ENCODE data around the gene SH3BGRL3. TPM values are rescaled to one million over a fixed set of nuclear protein-coding genes. Genes with fewer than 3 reads are reported as not detected.

SH3BGRL3 gene
- total RNA-seq, 1 donor from 2014 or later, result 169 TPM

DNA sequence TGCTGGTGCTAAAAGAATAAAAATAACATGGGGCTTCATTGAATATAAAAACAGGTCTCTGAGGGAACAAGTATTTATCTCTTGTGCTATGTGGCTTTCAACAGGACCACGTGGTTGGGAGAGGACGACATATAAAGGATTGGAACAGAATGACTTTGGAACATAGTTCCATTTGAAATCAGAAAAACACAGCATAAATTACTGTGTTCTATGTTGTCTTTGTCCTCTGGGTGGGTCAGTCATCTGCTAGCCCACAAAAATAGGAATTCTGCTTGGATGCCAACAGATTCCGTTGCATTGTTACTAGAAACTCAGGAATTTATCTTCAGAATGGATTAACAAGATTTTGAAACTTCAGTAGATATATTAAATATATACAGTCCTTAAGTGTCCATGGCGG is 40.0 kb upstream of the SH3BGRL3 start:
- no peak for ATAC-seq
- no peak overlapping the region for H3K4me3 ChIP-seq
- H3K36me3 ChIP-seq, result peaks cover 5% of the 10 kb centered on the region
- no peak for DNase-seq
- H3K27me3 ChIP-seq, result no peaks in the 10 kb centered on the region
- H3K27ac ChIP-seq, result no peak overlapping the region
- no peaks in the 10 kb centered on the region for H3K9me3 ChIP-seq
- intact Hi-C loops (cut with DNase I), result no loop called here
- H3K4me1 ChIP-seq, result peaks cover 4% of the 10 kb centered on the region
- no peak for TF ChIP-seq CTCF (IDR thresholded peaks at IDR 0.05)

- ATAC-seq (no peak), DNase-seq (no peak)
- peaks cover 19% of the 10 kb centered on the region for H3K36me3 ChIP-seq
- no peak for TF ChIP-seq CTCF (IDR thresholded peaks at IDR 0.05)
- no peaks in the 10 kb centered on the region for H3K27me3 ChIP-seq
- no peaks in the 10 kb centered on the region for H3K9me3 ChIP-seq
- intact Hi-C loops (cut with DNase I), result no loop called here
- no peak overlapping the region for H3K27ac ChIP-seq
- H3K4me3 ChIP-seq, result no peak overlapping the region
- no peaks in the 10 kb centered on the region for H3K4me1 ChIP-seq
Measured at GRCh38 chr1:26252718-26253117, 27.2 kb upstream of the SH3BGRL3 start.

DNA sequence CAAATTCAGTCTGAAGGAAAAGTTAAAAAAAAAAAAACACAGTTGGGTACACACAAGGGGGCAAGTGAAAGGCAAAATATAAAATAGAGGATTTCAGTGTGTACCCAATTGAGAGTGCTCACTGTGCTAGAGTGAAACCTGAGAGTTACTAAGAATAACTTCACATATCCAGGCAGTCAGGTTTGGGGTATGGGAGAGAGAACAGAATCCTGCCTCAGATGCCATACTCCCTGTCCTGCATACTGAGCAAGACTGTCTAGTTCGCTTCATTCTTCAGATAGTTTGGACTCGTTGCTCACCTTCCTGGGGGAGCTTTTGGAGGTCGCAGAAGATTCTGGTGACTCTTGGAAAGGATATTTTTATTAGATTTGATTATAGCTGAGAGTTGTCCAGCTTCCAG is 25.5 kb upstream of the SH3BGRL3 start:
- Histone ChIP-seq H3K27me3 (no peaks in the 10 kb centered on the region), H3K36me3 (peaks cover 34% of the 10 kb centered on the region), H3K9me3 (no peaks in the 10 kb centered on the region), H3K4me1 (no peaks in the 10 kb centered on the region), H3K4me3 (no peak overlapping the region), H3K27ac (no peak overlapping the region)
- ATAC-seq, result peak; percentile 38
- DNase-seq, result no peak
- intact Hi-C loops (cut with DNase I), result no loop called here
- TF ChIP-seq CTCF (IDR thresholded peaks at IDR 0.05), result no peak

DNA sequence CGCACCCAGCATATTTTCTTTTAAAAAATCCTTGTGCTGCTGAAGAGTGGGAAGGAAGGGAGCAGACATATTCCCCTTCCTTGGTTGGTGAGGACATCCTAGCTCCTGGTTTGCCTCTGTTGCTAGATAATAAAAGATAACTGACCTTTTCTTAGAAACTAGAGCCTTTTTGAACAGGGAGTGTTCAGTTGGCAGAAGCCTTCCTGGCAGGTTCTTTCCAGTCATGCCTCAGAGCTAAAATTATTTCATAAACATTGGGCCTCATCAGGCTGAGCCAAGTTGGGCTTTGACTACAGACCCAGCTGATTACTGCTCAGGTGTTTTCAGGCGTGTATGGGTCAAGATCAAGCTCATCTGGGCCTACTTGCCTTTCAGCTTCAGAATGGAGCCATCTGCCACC is 22.7 kb upstream of the SH3BGRL3 start:
- Histone ChIP-seq H3K9me3 (no peaks in the 10 kb centered on the region), H3K27ac (no peak overlapping the region), H3K36me3 (peaks cover 37% of the 10 kb centered on the region), H3K27me3 (no peaks in the 10 kb centered on the region), H3K4me1 (no peaks in the 10 kb centered on the region), H3K4me3 (no peak overlapping the region)
- no peak for TF ChIP-seq CTCF (IDR thresholded peaks at IDR 0.05)
- ATAC-seq (no peak), DNase-seq (no peak)
- intact Hi-C loops (cut with DNase I), result no loop called here

DNA sequence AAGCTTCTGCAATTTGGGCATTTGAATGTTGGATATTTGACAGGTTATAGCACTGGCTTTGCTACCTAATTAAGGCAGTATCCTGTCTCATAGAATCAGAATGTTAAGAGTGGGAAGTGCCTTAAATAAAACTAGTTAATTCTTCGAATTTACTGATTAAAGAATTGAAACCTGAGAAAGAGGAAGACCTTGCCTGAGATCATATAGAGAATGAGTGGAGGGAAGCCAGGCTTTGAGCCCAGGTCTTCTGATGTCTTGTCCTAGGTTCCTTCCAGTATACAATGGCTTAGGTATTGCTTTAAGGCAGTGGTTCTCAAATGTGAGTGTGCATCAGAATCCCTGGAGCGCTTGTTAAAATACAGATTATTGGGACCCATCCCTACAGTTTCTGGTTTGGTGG is 20.9 kb upstream of the SH3BGRL3 start:
- H3K4me3 ChIP-seq, result no peak overlapping the region
- no peak for TF ChIP-seq CTCF (IDR thresholded peaks at IDR 0.05)
- H3K9me3 ChIP-seq, result no peaks in the 10 kb centered on the region
- H3K36me3 ChIP-seq, result peaks cover 50% of the 10 kb centered on the region
- intact Hi-C loops (cut with DNase I), result no loop called here
- no peaks in the 10 kb centered on the region for H3K27me3 ChIP-seq
- no peaks in the 10 kb centered on the region for H3K4me1 ChIP-seq
- DNase-seq, result no peak
- ATAC-seq, result no peak
- H3K27ac ChIP-seq, result no peak overlapping the region

DNA sequence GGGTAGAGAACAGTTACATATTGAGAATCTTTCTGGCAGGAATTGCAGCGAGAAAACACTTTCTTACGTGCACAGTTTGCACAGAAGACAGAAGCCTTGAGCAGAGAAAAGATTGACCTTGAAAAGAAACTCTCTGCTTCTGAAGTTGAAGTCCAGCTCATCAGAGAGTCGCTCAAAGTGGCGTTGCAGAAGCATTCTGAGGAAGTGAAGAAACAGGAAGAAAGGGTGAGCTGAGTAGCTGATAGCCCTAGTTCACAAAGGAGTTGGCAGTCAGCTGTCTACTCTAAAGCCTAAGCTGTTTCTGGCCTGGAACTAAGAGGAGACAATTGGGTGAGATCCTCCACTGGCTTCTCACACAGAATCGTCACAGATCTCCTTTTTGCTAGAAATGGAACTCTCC is 20.3 kb upstream of the SH3BGRL3 start:
- DNase-seq, result no peak
- no peaks in the 10 kb centered on the region for H3K4me1 ChIP-seq
- H3K36me3 ChIP-seq, result peaks cover 55% of the 10 kb centered on the region
- no peaks in the 10 kb centered on the region for H3K27me3 ChIP-seq
- H3K4me3 ChIP-seq, result no peak overlapping the region
- H3K9me3 ChIP-seq, result no peaks in the 10 kb centered on the region
- intact Hi-C loops (cut with DNase I), result no loop called here
- peak; percentile 90 for ATAC-seq
- H3K27ac ChIP-seq, result no peak overlapping the region
- TF ChIP-seq CTCF (IDR thresholded peaks at IDR 0.05), result no peak

Data from upper lobe of right lung (tissue), 1 donor.